Ammon's horn (tissue), 1 donor: ENCODE data around the gene ZDHHC3.
A peak's percentile ranks its signal among the peaks of the same experiment; 100 is the strongest.

Experiments
- DNase-seq: peaks from one replicate; pipeline ENCODE4 v3.0.0-alpha.2; 2016; ENCODE audit warnings: low spot score

Gene ZDHHC3

GRCh38 chr3:44926921-44927320 lies 49.1 kb downstream of the ZDHHC3 start:
- no peak for DNase-seq

DNA sequence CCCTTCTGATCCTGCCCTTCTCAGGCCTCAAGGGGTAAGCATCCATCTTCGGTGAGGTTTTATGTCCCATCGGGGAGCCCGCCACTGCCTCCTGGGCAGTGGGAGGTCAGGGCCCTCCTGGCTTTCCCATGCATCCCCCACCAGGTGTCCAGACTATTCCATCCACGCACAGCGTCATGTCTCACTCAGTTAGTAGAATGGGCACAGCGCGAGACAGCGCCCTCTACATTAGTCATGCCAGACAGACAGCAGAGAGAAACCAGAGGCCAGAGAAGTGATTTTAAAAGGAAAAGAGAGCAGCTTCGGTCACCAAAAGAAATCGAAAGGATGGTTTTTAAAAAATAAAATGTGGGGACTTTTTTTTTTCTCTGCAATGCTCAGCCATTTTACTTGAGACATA lies 49.8 kb downstream of the ZDHHC3 start:
- DNase-seq = no peak

- DNase-seq = no peak
Observed at GRCh38 chr3:44924457-44925084, 51.4 kb downstream of the ZDHHC3 start.

GRCh38 chr3:44923632-44924456 lies 52.1 kb downstream of the ZDHHC3 start:
- peak; percentile 14 for DNase-seq

GRCh38 chr3:44920081-44920480 lies 55.9 kb downstream of the ZDHHC3 start:
- DNase-seq = no peak

DNA sequence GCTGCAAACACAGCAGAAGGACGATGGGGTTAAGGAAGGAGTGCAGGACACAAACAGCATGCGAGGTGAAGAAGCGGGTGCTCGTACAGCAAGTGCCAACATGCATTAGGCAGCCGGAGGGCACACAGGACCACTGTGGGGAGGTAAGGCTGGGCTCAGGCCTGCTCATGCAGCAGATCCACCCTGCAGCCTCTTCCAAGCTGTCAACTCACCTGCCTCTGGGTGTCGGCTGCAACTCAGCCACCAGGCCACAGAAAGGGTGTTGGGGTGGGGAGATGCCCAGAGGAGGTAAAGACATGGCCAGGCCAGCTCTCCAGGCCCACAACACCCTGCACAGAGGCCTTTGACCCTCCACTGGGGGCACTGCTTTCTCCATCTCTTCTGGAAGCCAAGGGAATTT lies 57.4 kb downstream of the ZDHHC3 start:
- DNase-seq = no peak

DNA sequence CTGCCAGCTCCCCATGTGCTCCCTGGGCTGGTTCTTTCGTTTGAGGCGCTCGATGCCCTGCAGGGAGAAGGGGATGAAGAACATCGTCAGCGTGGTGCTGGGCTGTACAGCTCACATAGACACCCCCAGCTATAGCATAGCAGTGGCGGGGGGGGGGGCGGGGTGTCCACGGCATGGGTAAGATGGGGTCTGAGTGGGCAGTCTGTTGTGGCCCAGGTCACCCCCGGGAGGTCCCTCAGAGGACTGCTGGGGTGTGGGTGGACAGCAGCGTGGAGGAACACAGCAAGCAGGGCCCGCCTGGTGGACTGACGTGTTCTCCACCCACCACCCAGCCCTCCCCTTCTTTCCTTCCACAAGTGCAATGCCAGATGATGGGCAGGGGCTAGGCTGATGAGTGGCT lies 57.9 kb downstream of the ZDHHC3 start:
- DNase-seq = no peak

GRCh38 chr3:44915702-44916438 lies 60.1 kb downstream of the ZDHHC3 start:
- DNase-seq = no peak

DNA sequence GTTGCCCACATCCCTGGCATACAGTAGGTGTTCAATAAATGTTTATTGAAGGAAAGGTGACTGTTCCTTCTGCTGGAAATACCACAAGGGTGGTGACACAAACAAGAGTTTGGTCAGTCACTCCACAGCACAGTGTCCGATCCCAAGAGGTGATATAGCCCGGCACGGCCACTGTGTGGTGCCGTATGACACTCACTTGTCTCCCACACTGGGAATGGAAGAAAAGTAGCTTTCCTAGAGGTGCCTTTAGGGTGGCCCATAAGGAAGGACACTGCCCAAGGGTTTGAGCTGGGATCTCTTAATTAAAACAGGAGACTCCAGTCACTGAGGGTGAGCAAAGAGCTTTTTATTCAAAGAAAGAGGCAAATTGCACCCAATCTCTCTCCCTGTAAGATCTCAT lies 61.0 kb downstream of the ZDHHC3 start:
- DNase-seq = no peak

DNA sequence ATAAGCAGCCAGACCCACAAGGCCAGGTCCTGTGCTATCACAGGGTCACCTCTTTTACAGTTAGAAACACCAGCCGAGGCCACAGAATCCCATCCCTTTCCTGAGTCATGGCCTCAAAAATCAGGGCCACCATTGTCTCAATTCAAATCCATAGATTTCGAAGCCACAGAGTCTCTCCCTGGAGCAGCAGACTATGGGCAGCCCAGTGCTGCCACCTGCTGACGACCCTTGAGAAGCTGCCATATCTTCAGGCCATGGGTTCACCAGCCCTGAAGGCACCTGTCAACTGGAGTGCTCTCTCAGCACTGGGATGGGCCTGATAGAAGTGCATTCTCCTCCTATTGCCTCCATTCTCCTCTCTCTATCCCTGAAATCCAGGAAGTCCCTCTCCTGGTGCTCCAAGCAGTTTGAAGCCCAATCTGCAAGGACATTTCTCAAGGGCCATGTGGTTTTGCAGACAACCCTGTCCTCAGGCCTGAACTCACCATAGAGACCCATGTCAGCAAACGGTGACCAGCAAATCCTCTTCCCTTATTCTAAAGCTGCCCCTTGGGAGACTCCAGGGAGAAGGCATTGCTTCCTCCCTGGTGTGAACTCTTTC lies 62.0 kb downstream of the ZDHHC3 start:
- DNase-seq = peak; percentile 72

DNA sequence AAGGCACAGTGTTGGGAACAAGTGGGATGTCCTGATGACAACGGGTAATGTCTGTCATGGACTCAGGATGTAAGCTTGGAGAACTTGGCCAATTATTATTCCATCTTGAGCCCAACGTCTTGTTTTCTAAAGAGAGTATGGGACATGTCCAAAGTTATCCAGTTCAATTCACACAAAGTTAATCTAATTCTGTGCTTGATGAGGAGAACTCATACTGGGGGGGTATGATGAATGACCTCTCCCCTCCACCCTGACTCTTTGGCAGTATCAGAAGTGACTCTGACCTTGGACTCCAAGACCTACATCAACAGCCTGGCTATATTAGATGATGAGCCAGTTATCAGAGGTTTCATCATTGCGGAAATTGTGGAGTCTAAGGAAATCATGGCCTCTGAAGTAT lies 65.3 kb downstream of the ZDHHC3 start:
- DNase-seq = no peak

DNA sequence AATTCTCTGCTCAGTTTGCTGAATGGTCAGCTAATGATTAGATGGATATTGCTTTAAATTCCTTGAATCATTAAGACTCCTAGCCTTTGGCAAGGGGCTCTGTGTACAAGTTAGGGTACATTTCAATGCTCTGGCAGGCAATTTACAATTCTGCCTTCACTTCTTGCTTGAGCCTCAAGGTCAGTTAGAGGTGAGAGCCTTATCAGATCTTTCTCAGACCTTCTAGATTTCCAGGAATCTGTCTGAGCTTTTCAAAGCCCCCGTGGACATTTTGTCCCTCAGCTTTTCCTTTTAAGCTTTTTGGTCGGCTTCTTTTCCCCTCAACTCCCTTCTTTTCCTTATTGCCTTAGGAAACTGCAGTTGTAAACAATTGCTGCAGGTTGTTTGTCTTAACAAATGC lies 66.9 kb downstream of the ZDHHC3 start:
- no peak for DNase-seq

GRCh38 chr3:44907612-44908011 lies 68.4 kb downstream of the ZDHHC3 start:
- no peak for DNase-seq

GRCh38 chr3:44906997-44907396 lies 69.0 kb downstream of the ZDHHC3 start:
- DNase-seq = no peak

GRCh38 chr3:44905446-44906157 lies 70.4 kb downstream of the ZDHHC3 start:
- DNase-seq = no peak

- DNase-seq = no peak
Observed at GRCh38 chr3:44903751-44904150, 72.2 kb downstream of the ZDHHC3 start.

DNA sequence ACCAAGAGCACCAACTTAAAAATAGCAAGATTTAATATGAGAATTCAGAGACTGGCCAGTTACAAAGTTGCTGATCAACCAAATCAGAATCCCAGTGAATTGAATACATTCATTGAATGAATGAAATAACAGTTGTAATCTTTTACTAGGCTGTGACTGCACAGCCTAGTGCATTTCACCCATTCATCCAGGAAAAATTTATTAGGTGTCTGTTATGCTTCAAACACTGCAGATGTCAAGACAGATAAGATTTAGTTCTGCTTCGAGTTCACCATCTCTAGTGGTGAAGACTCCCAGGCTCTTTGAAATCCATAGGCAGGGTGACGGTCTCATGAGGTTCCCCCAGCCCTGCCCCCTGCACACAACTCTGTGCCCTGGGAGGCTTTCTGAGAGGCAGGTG lies 72.7 kb downstream of the ZDHHC3 start:
- DNase-seq = no peak

DNA sequence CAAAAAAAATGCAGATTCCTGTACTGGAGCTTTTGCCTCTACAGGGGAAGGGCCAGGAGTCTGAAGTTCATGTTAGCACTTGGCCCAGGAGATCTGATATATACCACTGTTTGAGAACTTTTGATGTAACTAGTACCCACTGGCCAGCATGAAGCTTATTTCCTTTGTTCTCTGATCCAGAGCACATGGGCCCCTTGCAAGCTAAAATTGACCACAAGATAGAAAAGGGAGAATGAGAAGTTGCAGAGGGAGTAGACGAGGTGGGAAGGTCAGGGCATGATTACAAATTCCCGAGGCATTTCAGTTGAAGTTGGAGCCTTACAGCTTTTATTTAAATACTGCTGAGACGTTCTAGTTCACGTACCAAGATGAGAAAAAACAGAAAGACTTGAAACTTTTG lies 73.3 kb downstream of the ZDHHC3 start:
- no peak for DNase-seq

GRCh38 chr3:44899683-44900367 lies 76.1 kb downstream of the ZDHHC3 start:
- no peak for DNase-seq

- DNase-seq = no peak
Observed at GRCh38 chr3:44896440-44896839, 79.5 kb downstream of the ZDHHC3 start.

GRCh38 chr3:44894485-44894884 lies 81.5 kb downstream of the ZDHHC3 start:
- DNase-seq = no peak
